WTC11 (cell line): ENCODE measurements around the gene PLEKHM3. TPM values are rescaled to one million over a fixed set of nuclear protein-coding genes. Genes with fewer than 3 reads are reported as not detected.

Experiments
- ATAC-seq: fragments of 200-7000 bp; cut with Tn5 transposase; 2 replicates; pipeline ENCODE4 v1.10.0; 2021; ENCODE audit warnings: mild to moderate bottlenecking, moderate library complexity
- CTCF ChIA-PET: fragments of 300-600 bp; sonication (Branson Sonifier 250); formaldehyde crosslinking; loops from one replicate; lab custom pipeline; 2021; ENCODE audit warnings: antibody characterized with exemption; lab: Charles Lee
- POLR2A ChIA-PET: fragments of 350-600 bp; sonication (Branson Sonifier 250); formaldehyde crosslinking; loops from one replicate; lab custom pipeline; 2021; ENCODE audit warnings: antibody characterized with exemption; lab: Charles Lee
- DNase-seq: peaks from one replicate; pipeline ENCODE4 v3.0.0; 2021; ENCODE audit warnings: low spot score
- H3K27ac Mint-ChIP-seq: 2 replicates; pipeline ENCODE4 v1.8.0; 2021; ENCODE audit warnings: mixed read lengths
- H3K27me3 Mint-ChIP-seq: 2 replicates; pipeline ENCODE4 v1.8.0; 2021; ENCODE audit warnings: low read depth, mild to moderate bottlenecking, moderate library complexity, mixed read lengths
- H3K36me3 Mint-ChIP-seq: 2 replicates; pipeline ENCODE4 v1.8.0; 2021; ENCODE audit warnings: mixed read lengths
- H3K4me1 Mint-ChIP-seq: 2 replicates; pipeline ENCODE4 v1.8.0; 2022; ENCODE audit warnings: mixed read lengths
- H3K4me3 Mint-ChIP-seq: 2 replicates; pipeline ENCODE4 v1.8.0; 2021; ENCODE audit warnings: mild to moderate bottlenecking, moderate library complexity, mixed read lengths
- H3K9me3 Mint-ChIP-seq: 2 replicates; pipeline ENCODE4 v1.8.0; 2021; ENCODE audit warnings: mixed read lengths
- ARID4B ChIP-seq: sonication (generic); formaldehyde crosslinking; IDR thresholded peaks from 2 replicates; pipeline ENCODE4 v1.8.0; 2023; ENCODE audit warnings: missing genetic modification reagents, mild to moderate bottlenecking, borderline replicate concordance
- ATF1 ChIP-seq: sonication (generic); formaldehyde crosslinking; IDR thresholded peaks from 2 replicates; pipeline ENCODE4 v1.8.1; 2023; ENCODE audit warnings: mild to moderate bottlenecking, moderate library complexity, missing genetic modification reagents
- CBFB ChIP-seq: sonication (generic); formaldehyde crosslinking; IDR thresholded peaks from 2 replicates; pipeline ENCODE4 v1.8.1; 2022; ENCODE audit warnings: mild to moderate bottlenecking, low read depth, missing genetic modification reagents
- GTF2I ChIP-seq: fragments of 250-450 bp; sonication (Bioruptor Pico); conservative IDR thresholded peaks from 2 replicates; pipeline ENCODE4 v1.4.0; 2021; ENCODE audit warnings: mild to moderate bottlenecking
- HMGA2 ChIP-seq: fragments of 250-450 bp; sonication (Bioruptor Pico); IDR thresholded peaks from 2 replicates; pipeline ENCODE4 v1.4.0; 2021; ENCODE audit warnings: mild to moderate bottlenecking, moderate library complexity
- IRF1 ChIP-seq: sonication (generic); formaldehyde crosslinking; IDR thresholded peaks from 2 replicates; pipeline ENCODE4 v1.8.0; 2023; ENCODE audit warnings: missing genetic modification reagents
- JUN ChIP-seq: sonication (generic); formaldehyde crosslinking; IDR thresholded peaks from 2 replicates; pipeline ENCODE4 v1.8.0; 2023; ENCODE audit warnings: mild to moderate bottlenecking, missing genetic modification reagents
- MXD4 ChIP-seq: fragments of 250-450 bp; sonication (Bioruptor Pico); IDR thresholded peaks from 2 replicates; pipeline ENCODE4 v1.8.0; 2021; ENCODE audit warnings: mild to moderate bottlenecking, moderate library complexity, borderline replicate concordance
- NR3C1 ChIP-seq: sonication (generic); formaldehyde crosslinking; conservative IDR thresholded peaks from 2 replicates; pipeline ENCODE4 v1.8.1; 2023; ENCODE audit warnings: low read depth, mild to moderate bottlenecking, missing genetic modification reagents
- ZMAT4 ChIP-seq: fragments of 250-450 bp; sonication (Bioruptor Pico); IDR thresholded peaks from 2 replicates; pipeline ENCODE4 v1.9.0; 2021; ENCODE audit warnings: mild to moderate bottlenecking
- ZNF219 ChIP-seq: sonication (generic); formaldehyde crosslinking; IDR thresholded peaks from 2 replicates; pipeline ENCODE4 v1.8.0; 2023; ENCODE audit warnings: missing genetic modification reagents, mild to moderate bottlenecking, borderline replicate concordance
- ZNF232 ChIP-seq: sonication (generic); formaldehyde crosslinking; IDR thresholded peaks from 2 replicates; pipeline ENCODE4 v1.8.0; 2022; ENCODE audit warnings: mild to moderate bottlenecking, missing genetic modification reagents
- ZSCAN18 ChIP-seq: fragments of 250-450 bp; sonication (Bioruptor Pico); IDR thresholded peaks from 2 replicates; pipeline ENCODE4 v2.1.2; 2022; ENCODE audit warnings: mild to moderate bottlenecking, moderate library complexity
- total RNA-seq: library from RNA; stranded (reverse); gene quantifications from 3 replicates; pipeline ENCODE4 v1.2.3, GENCODE V29; 2021
- TF ChIP-seq, protein P1 (sequence below): sonication (generic); formaldehyde crosslinking; IDR thresholded peaks from 2 replicates; pipeline ENCODE4 v1.8.0; 2022; ENCODE audit warnings: mild to moderate bottlenecking, missing genetic modification reagents
- TF ChIP-seq, protein P2 (sequence below): sonication (generic); formaldehyde crosslinking; conservative IDR thresholded peaks from 2 replicates; pipeline ENCODE4 v1.8.1; 2023; ENCODE audit warnings: mild to moderate bottlenecking, low read depth, missing genetic modification reagents, moderate library complexity
- TF ChIP-seq, protein P3 (sequence below): fragments of 200-600 bp; IDR thresholded peaks from 2 replicates; pipeline ENCODE4 v1.8.0; 2022; ENCODE audit warnings: antibody characterized with exemption
- TF ChIP-seq, protein P4 (sequence below): sonication (generic); formaldehyde crosslinking; IDR thresholded peaks from 2 replicates; pipeline ENCODE4 v1.8.1; 2023; ENCODE audit warnings: mild to moderate bottlenecking, missing genetic modification reagents, moderate library complexity

Gene PLEKHM3
- total RNA-seq, 1 experiment from 2014 or later, result 5.8 TPM

GRCh38 chr2:208074610-208075356 is 49.5 kb upstream of the PLEKHM3 start (continued):
- TF ChIP-seq, protein P1, sequence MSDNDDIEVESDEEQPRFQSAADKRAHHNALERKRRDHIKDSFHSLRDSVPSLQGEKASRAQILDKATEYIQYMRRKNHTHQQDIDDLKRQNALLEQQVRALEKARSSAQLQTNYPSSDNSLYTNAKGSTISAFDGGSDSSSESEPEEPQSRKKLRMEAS (CRISPR knock-in tag), result no peak
- TF ChIP-seq ZMAT4 (no peak), CBFB (no peak), ZNF219 (CRISPR knock-in tag) (no peak)
- TF ChIP-seq, protein P2, sequence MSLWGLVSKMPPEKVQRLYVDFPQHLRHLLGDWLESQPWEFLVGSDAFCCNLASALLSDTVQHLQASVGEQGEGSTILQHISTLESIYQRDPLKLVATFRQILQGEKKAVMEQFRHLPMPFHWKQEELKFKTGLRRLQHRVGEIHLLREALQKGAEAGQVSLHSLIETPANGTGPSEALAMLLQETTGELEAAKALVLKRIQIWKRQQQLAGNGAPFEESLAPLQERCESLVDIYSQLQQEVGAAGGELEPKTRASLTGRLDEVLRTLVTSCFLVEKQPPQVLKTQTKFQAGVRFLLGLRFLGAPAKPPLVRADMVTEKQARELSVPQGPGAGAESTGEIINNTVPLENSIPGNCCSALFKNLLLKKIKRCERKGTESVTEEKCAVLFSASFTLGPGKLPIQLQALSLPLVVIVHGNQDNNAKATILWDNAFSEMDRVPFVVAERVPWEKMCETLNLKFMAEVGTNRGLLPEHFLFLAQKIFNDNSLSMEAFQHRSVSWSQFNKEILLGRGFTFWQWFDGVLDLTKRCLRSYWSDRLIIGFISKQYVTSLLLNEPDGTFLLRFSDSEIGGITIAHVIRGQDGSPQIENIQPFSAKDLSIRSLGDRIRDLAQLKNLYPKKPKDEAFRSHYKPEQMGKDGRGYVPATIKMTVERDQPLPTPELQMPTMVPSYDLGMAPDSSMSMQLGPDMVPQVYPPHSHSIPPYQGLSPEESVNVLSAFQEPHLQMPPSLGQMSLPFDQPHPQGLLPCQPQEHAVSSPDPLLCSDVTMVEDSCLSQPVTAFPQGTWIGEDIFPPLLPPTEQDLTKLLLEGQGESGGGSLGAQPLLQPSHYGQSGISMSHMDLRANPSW (CRISPR knock-in tag), result no peak

GRCh38 chr2:208072250-208072892 is 47.0 kb upstream of the PLEKHM3 start:
- Mint-ChIP-seq H3K4me3 (no peak overlapping the region), H3K27me3 (no peaks in the 10 kb centered on the region), H3K27ac (no peak overlapping the region), H3K4me1 (peaks cover 4% of the 10 kb centered on the region), H3K9me3 (no peaks in the 10 kb centered on the region), H3K36me3 (no peaks in the 10 kb centered on the region)
- CTCF ChIA-PET, result interaction anchor here (0.6 to 1.8 kb wide), 29 partner anchors 9 to 447 kb away, joined by 3 to 23 read pairs (median 3); partner anchors contain the start of genes FZD5, IDH1 and METTL21A
- peak; percentile 94 for ATAC-seq
- peak; percentile 72 for DNase-seq
- TF ChIP-seq ATF1 (CRISPR knock-in tag), result no peak
- TF ChIP-seq, protein P3, sequence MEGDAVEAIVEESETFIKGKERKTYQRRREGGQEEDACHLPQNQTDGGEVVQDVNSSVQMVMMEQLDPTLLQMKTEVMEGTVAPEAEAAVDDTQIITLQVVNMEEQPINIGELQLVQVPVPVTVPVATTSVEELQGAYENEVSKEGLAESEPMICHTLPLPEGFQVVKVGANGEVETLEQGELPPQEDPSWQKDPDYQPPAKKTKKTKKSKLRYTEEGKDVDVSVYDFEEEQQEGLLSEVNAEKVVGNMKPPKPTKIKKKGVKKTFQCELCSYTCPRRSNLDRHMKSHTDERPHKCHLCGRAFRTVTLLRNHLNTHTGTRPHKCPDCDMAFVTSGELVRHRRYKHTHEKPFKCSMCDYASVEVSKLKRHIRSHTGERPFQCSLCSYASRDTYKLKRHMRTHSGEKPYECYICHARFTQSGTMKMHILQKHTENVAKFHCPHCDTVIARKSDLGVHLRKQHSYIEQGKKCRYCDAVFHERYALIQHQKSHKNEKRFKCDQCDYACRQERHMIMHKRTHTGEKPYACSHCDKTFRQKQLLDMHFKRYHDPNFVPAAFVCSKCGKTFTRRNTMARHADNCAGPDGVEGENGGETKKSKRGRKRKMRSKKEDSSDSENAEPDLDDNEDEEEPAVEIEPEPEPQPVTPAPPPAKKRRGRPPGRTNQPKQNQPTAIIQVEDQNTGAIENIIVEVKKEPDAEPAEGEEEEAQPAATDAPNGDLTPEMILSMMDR, result peak; percentile 56; the same call in 1 of the 2 replicates
- POLR2A ChIA-PET, result no interaction called here

DNA sequence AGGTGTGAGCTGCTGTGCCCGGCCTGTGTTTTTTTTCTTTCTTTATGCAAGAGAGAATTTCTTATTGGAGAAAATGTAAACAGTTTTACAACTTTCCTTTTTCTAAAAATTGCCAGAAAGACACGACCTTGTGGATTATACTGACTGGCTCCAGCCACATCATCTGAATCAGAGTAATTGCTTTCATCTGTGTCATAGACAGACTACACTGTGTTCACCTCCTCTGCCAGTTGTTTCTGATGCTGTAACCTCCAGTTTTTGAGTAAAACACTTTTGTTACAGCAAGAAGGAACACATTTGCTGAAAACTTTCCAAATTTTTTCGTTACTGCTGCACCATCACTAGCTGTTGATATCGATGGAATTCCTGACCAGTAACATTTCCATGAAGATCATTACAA is 43.9 kb upstream of the PLEKHM3 start:
- H3K36me3 Mint-ChIP-seq, result no peaks in the 10 kb centered on the region
- no peak overlapping the region for H3K4me3 Mint-ChIP-seq
- no peaks in the 10 kb centered on the region for H3K27me3 Mint-ChIP-seq
- TF ChIP-seq JUN (CRISPR knock-in tag) (no peak), ARID4B (CRISPR knock-in tag) (no peak), HMGA2 (no peak), GTF2I (CRISPR knock-in tag) (no peak), NR3C1 (CRISPR knock-in tag) (no peak), IRF1 (CRISPR knock-in tag) (no peak), ZNF232 (CRISPR knock-in tag) (no peak), ZSCAN18 (CRISPR knock-in tag) (no peak), MXD4 (CRISPR knock-in tag) (no peak)
- TF ChIP-seq, protein P4, sequence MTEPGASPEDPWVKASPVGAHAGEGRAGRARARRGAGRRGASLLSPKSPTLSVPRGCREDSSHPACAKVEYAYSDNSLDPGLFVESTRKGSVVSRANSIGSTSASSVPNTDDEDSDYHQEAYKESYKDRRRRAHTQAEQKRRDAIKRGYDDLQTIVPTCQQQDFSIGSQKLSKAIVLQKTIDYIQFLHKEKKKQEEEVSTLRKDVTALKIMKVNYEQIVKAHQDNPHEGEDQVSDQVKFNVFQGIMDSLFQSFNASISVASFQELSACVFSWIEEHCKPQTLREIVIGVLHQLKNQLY (CRISPR knock-in tag), result no peak
- TF ChIP-seq, all 79 proteins: peak for 0
- Mint-ChIP-seq H3K9me3 (no peaks in the 10 kb centered on the region), H3K27ac (no peak overlapping the region), H3K4me1 (no peaks in the 10 kb centered on the region)
- POLR2A ChIA-PET, result no interaction called here
- ATAC-seq, result no peak
- CTCF ChIA-PET, result interaction anchor here (1.2 to 2.8 kb wide), 2 partner anchors 44 to 323 kb away, joined by 3 to 11 read pairs; partner anchors contain the start of gene PLEKHM3
- DNase-seq, result no peak
